Liver (tissue), 9 donors: ENCODE results near the gene COL27A1. TPM values are rescaled to one million over a fixed set of nuclear protein-coding genes. Genes with fewer than 3 reads are reported as not detected.

Source experiments
- DNase-seq: peaks from one replicate; pipeline ENCODE4 v3.0.0-alpha.2; 2017; ENCODE audit warnings: low spot score
- H3K27ac ChIP-seq, 2 donors: one replicate each; pipeline ENCODE4 v1.7.0; 2013; ENCODE audit warnings: inconsistent platforms in 2 of 2, low read length in 2 of 2, control low read depth in 1 of 2, low read depth in 1 of 2, mild to moderate bottlenecking in 1 of 2
- H3K27me3 ChIP-seq, 4 donors: one replicate each; pipeline versions ENCODE4 v1.6.1 to v1.7.0; 2013; ENCODE audit warnings: low read length in 3 of 4, inconsistent platforms in 1 of 4, mild to moderate bottlenecking in 1 of 4, moderate library complexity in 1 of 4; ENCODE audit not compliant: control insufficient read depth in 4 of 4, insufficient read depth in 4 of 4
- H3K36me3 ChIP-seq, 4 donors: one replicate each; pipeline versions ENCODE4 v1.6.1 to v1.7.0; 2013; ENCODE audit warnings: low read length in 3 of 4, mild to moderate bottlenecking in 3 of 4, low read depth in 1 of 4, moderate library complexity in 1 of 4; ENCODE audit not compliant: control insufficient read depth in 4 of 4, insufficient read depth in 3 of 4
- H3K4me1 ChIP-seq, 4 donors: one replicate each; pipeline versions ENCODE4 v1.6.1 to v1.7.0; 2013; ENCODE audit warnings: low read length in 3 of 4, mild to moderate bottlenecking in 3 of 4, moderate library complexity in 1 of 4; ENCODE audit not compliant: control insufficient read depth in 4 of 4, insufficient read depth in 4 of 4
- H3K4me3 ChIP-seq, 3 donors: one replicate each; pipeline versions ENCODE4 v1.6.1 to v1.7.0; 2013; ENCODE audit warnings: low read length in 3 of 3, control low read depth in 1 of 3, low read depth in 1 of 3, mild to moderate bottlenecking in 1 of 3
- H3K9ac ChIP-seq, 2 donors: one replicate each; pipeline ENCODE4 v1.7.0; 2013; ENCODE audit warnings: low read length in 2 of 2, mild to moderate bottlenecking in 2 of 2, moderate library complexity in 2 of 2, control low read depth in 1 of 2, low read depth in 1 of 2
- H3K9me3 ChIP-seq, 4 donors: one replicate each; pipeline versions ENCODE4 v1.6.1 to v1.7.0; 2013; ENCODE audit warnings: low read length in 3 of 4; ENCODE audit not compliant: control insufficient read depth in 4 of 4
- ATF3 ChIP-seq: IDR thresholded peaks from 2 replicates; pipeline ENCODE4 v1.6.1; 2016; ENCODE audit warnings: antibody characterized with exemption
- EGR1 ChIP-seq, 2 donors: IDR thresholded peaks; 2 replicates each; pipeline ENCODE4 v1.6.1; 2016 to 2018; ENCODE audit warnings: antibody characterized with exemption in 2 of 2, low read depth in 2 of 2
- FOXA1 ChIP-seq: IDR thresholded peaks from 2 replicates; pipeline ENCODE4 v1.6.1; 2016; ENCODE audit warnings: antibody characterized with exemption
- FOXA2 ChIP-seq: IDR thresholded peaks from 2 replicates; pipeline ENCODE4 v1.6.1; 2016; ENCODE audit warnings: antibody characterized with exemption
- GABPA ChIP-seq, 2 donors: IDR thresholded peaks in 1 of 2; conservative IDR thresholded peaks in 1 of 2; 2 replicates each; pipeline ENCODE4 v1.6.1; 2016; ENCODE audit warnings: antibody characterized with exemption in 2 of 2, mild to moderate bottlenecking in 1 of 2, moderate library complexity in 1 of 2
- HNF4A ChIP-seq, 2 donors: conservative IDR thresholded peaks; 2 replicates each; pipeline ENCODE4 v1.6.1; 2016; ENCODE audit warnings: antibody characterized with exemption in 2 of 2, mild to moderate bottlenecking in 2 of 2
- HNF4G ChIP-seq: IDR thresholded peaks from 2 replicates; pipeline ENCODE4 v1.6.1; 2016; ENCODE audit warnings: antibody characterized with exemption
- MAX ChIP-seq: IDR thresholded peaks from 2 replicates; pipeline ENCODE4 v1.6.1; 2016; ENCODE audit warnings: antibody characterized with exemption
- NR2F2 ChIP-seq: IDR thresholded peaks from 2 replicates; pipeline ENCODE4 v1.6.1; 2016; ENCODE audit warnings: antibody characterized with exemption
- RAD21 ChIP-seq, 2 donors: IDR thresholded peaks; 2 replicates each; pipeline ENCODE4 v1.6.1; 2016; ENCODE audit warnings: antibody characterized with exemption in 2 of 2, mild to moderate bottlenecking in 2 of 2
- REST ChIP-seq: IDR thresholded peaks from 2 replicates; pipeline ENCODE4 v1.6.1; 2016; ENCODE audit warnings: antibody characterized with exemption, mild to moderate bottlenecking
- RXRA ChIP-seq, 2 donors: IDR thresholded peaks; 2 replicates each; pipeline ENCODE4 v1.6.1; 2017 to 2018; ENCODE audit warnings: antibody characterized with exemption in 2 of 2, mild to moderate bottlenecking in 1 of 2
- SP1 ChIP-seq: IDR thresholded peaks from 2 replicates; pipeline ENCODE4 v1.6.1; 2018; ENCODE audit warnings: antibody characterized with exemption, mild to moderate bottlenecking
- TAF1 ChIP-seq: conservative IDR thresholded peaks from 2 replicates; pipeline ENCODE4 v1.6.1; 2016; ENCODE audit warnings: antibody characterized with exemption, mild to moderate bottlenecking
- YY1 ChIP-seq: IDR thresholded peaks from 2 replicates; pipeline ENCODE4 v1.6.1; 2016; ENCODE audit warnings: antibody characterized with exemption, mild to moderate bottlenecking
- ZBTB33 ChIP-seq: IDR thresholded peaks from 2 replicates; pipeline ENCODE4 v1.6.1; 2016; ENCODE audit warnings: antibody characterized with exemption
- WGBS: extraction: QIAGEN DNeasy Blood & Tissue Kit; methylation state at CpG from one replicate; pipeline ENCODE4 v1.1.7; 2013; 5-methylcytosine and 5-hydroxymethylcytosine counted together
- polyA plus RNA-seq, 2 donors: library from polyadenylated mRNA; stranded (reverse) in 1 of 2; unstranded in 1 of 2; fragments of 200-250 nt in 1 of 2; fragments of >200 nt in 1 of 2; fragmentation: Nextera tagmentation in 1 of 2; extraction: Ambion mirVana in 1 of 2; gene quantifications; one replicate each; pipeline versions ENCODE4 v1.2.1 to v1.2.3, GENCODE V29; 2013 to 2015
- total RNA-seq, 2 donors: library from RNA; depleted of rRNA; stranded (reverse); fragments of >200 nt; gene quantifications; one replicate each; pipeline ENCODE4 v1.2.3, GENCODE V29; 2014
- donor health status: healthy.
- donor health status: healthy.
- donor health status: healthy.
- donor health status: healthy.
- donor health status: healthy.

The COL27A1 gene
- total and polyA plus RNA-seq, 4 donors, result 7.0 to 20.4 (median 12.0) TPM

GRCh38 chr9:114263853-114264510 lies 108.6 kb downstream of the COL27A1 start:
- Histone ChIP-seq H3K27me3 (no peaks in the 10 kb centered on the region), H3K9ac (no peak overlapping the region), H3K4me1 (no peaks in the 10 kb centered on the region), H3K36me3 (peaks cover 0 to 35% (median 8%) of the 10 kb centered on the region in 4 donors), H3K4me3 (no peak overlapping the region), H3K27ac (no peak overlapping the region), H3K9me3 (no peaks in the 10 kb centered on the region)
- TF ChIP-seq YY1 (no peak), FOXA1 (no peak), RAD21 (IDR thresholded peaks at IDR 0.05) (no peak), EGR1 (IDR thresholded peaks at IDR 0.05; ENCODE audit: low read depth in 2 of 2) (no peak), NR2F2 (no peak), FOXA2 (no peak), ZBTB33 (no peak), HNF4A (conservative IDR thresholded peaks at IDR 0.05) (no peak), SP1 (no peak), RXRA (IDR thresholded peaks at IDR 0.05) (no peak), ATF3 (no peak), MAX (no peak), REST (no peak), HNF4G (no peak), GABPA (IDR thresholded peaks at IDR 0.05 in 1 of 2, conservative IDR thresholded peaks at IDR 0.05 in 1 of 2) (no peak), TAF1 (no peak)
- DNase-seq, result no peak
- WGBS, result 79% methylated on average over 21 of the region's 21 CpGs

GRCh38 chr9:114264806-114265550 lies 109.6 kb downstream of the COL27A1 start:
- WGBS, result 91% methylated on average over 15 of the region's 15 CpGs
- no peak for TF ChIP-seq YY1
- TF ChIP-seq MAX, result no peak
- peaks cover 0 to 39% (median 11%) of the 10 kb centered on the region in 4 donors for H3K36me3 ChIP-seq
- H3K9ac ChIP-seq, result no peak overlapping the region
- H3K27me3 ChIP-seq, result no peaks in the 10 kb centered on the region
- no peak for DNase-seq
- no peak overlapping the region for H3K4me3 ChIP-seq
- no peaks in the 10 kb centered on the region for H3K4me1 ChIP-seq
- no peak overlapping the region for H3K27ac ChIP-seq
- no peaks in the 10 kb centered on the region for H3K9me3 ChIP-seq
